ENCODE data around the gene HOXA5. TPM values are rescaled to one million over a fixed set of nuclear protein-coding genes. Genes with fewer than 3 reads are reported as not detected.

Gene HOXA5
- total and polyA plus RNA-seq, 2 of the 8 experiments (the other 6 are each of a cell fraction or from before 2014, with no cell fraction given), result not detected

- TF ChIP-seq CTBP2 (IDR thresholded peaks at IDR 0.05; ENCODE audit: borderline replicate concordance, insufficient read depth, insufficient read length, low read length) (no peak), BACH1 (IDR thresholded peaks at IDR 0.05; ENCODE audit: low read length) (no peak)
Observed at GRCh38 chr7:27128776-27129728, 14.4 kb downstream of the HOXA5 start (continued).
